ENCODE data around the gene EDIL3. TPM values are rescaled to one million over a fixed set of nuclear protein-coding genes. Genes with fewer than 3 reads are reported as not detected.

Gene EDIL3
- total RNA-seq, 1 experiment from 2014 or later: not detected

- Mint-ChIP-seq H3K27me3 (ENCODE audit: insufficient read depth, unreplicated experiment) (peaks cover 56% of the 10 kb centered on the region), H3K4me3 (ENCODE audit: unreplicated experiment) (no peak overlapping the region), H3K4me1 (ENCODE audit: insufficient read depth, unreplicated experiment) (no peaks in the 10 kb centered on the region), H3K27ac (ENCODE audit: low read depth, unreplicated experiment) (no peak overlapping the region), H3K9me3 (ENCODE audit: unreplicated experiment) (no peaks in the 10 kb centered on the region), H3K36me3 (ENCODE audit: insufficient read depth, unreplicated experiment) (no peaks in the 10 kb centered on the region)
- TF ChIP-seq CTCF (IDR thresholded peaks at IDR 0.05; ENCODE audit: unreplicated experiment): no peak
- POLR2A ChIA-PET: no interaction called here
- CTCF ChIA-PET: no interaction called here
- intact Hi-C loops (cut with micrococcal nuclease): no loop called here
- BruUV-seq (replicated peaks): no TSS peak
- DNase-seq (ENCODE audit: unreplicated experiment): no peak
Observed at GRCh38 chr5:84115727-84116126, 269.0 kb downstream of the EDIL3 start.

GRCh38 chr5:84113246-84114105 lies 271.2 kb downstream of the EDIL3 start:
- ChIA-PET CTCF (no interaction called here), POLR2A (interaction anchor here (0.6 kb wide), 2 partner anchors 202 to 339 kb away, joined by 3 to 4 read pairs; no protein-coding TSS in a partner anchor)
- Mint-ChIP-seq H3K27ac (ENCODE audit: low read depth, unreplicated experiment) (no peak overlapping the region), H3K36me3 (ENCODE audit: insufficient read depth, unreplicated experiment) (no peaks in the 10 kb centered on the region), H3K4me3 (ENCODE audit: unreplicated experiment) (no peak overlapping the region), H3K4me1 (ENCODE audit: insufficient read depth, unreplicated experiment) (no peaks in the 10 kb centered on the region), H3K27me3 (ENCODE audit: insufficient read depth, unreplicated experiment) (peaks cover 47% of the 10 kb centered on the region), H3K9me3 (ENCODE audit: unreplicated experiment) (no peaks in the 10 kb centered on the region)
- DNase-seq (ENCODE audit: unreplicated experiment): no peak
- no TSS peak for BruUV-seq (replicated peaks)
- intact Hi-C loops (cut with micrococcal nuclease): no loop called here
- no peak for TF ChIP-seq CTCF (IDR thresholded peaks at IDR 0.05; ENCODE audit: unreplicated experiment)

- intact Hi-C loops (cut with micrococcal nuclease): no loop called here
- no peak for DNase-seq (ENCODE audit: unreplicated experiment)
- Mint-ChIP-seq H3K36me3 (ENCODE audit: insufficient read depth, unreplicated experiment) (no peaks in the 10 kb centered on the region), H3K27me3 (ENCODE audit: insufficient read depth, unreplicated experiment) (peaks cover 58% of the 10 kb centered on the region), H3K4me3 (ENCODE audit: unreplicated experiment) (no peak overlapping the region), H3K4me1 (ENCODE audit: insufficient read depth, unreplicated experiment) (no peaks in the 10 kb centered on the region), H3K27ac (ENCODE audit: low read depth, unreplicated experiment) (no peak overlapping the region), H3K9me3 (ENCODE audit: unreplicated experiment) (no peaks in the 10 kb centered on the region)
- ChIA-PET CTCF (no interaction called here), POLR2A (no interaction called here)
- TF ChIP-seq CTCF (IDR thresholded peaks at IDR 0.05; ENCODE audit: unreplicated experiment): no peak
- no TSS peak for BruUV-seq (replicated peaks)
Observed at GRCh38 chr5:84092738-84093137, 291.9 kb downstream of the EDIL3 start.

- Mint-ChIP-seq H3K36me3 (ENCODE audit: insufficient read depth, unreplicated experiment) (no peaks in the 10 kb centered on the region), H3K4me3 (ENCODE audit: unreplicated experiment) (no peak overlapping the region), H3K27me3 (ENCODE audit: insufficient read depth, unreplicated experiment) (peaks cover 58% of the 10 kb centered on the region), H3K27ac (ENCODE audit: low read depth, unreplicated experiment) (no peak overlapping the region), H3K4me1 (ENCODE audit: insufficient read depth, unreplicated experiment) (no peaks in the 10 kb centered on the region), H3K9me3 (ENCODE audit: unreplicated experiment) (no peaks in the 10 kb centered on the region)
- TF ChIP-seq CTCF (IDR thresholded peaks at IDR 0.05; ENCODE audit: unreplicated experiment): no peak
- DNase-seq (ENCODE audit: unreplicated experiment): no peak
- intact Hi-C loops (cut with micrococcal nuclease): no loop called here
- POLR2A ChIA-PET: no interaction called here
- BruUV-seq (replicated peaks): no TSS peak
- CTCF ChIA-PET: no interaction called here
Observed at GRCh38 chr5:84091127-84091799, 293.4 kb downstream of the EDIL3 start.
